Thoracic aorta (tissue), 2 donors: ENCODE results near the gene FEZ2. TPM values are rescaled to one million over a fixed set of nuclear protein-coding genes. Genes with fewer than 3 reads are reported as not detected.

ENCODE experiments used
- ATAC-seq: fragments of 150-250 bp; one replicate; pipeline ENCODE4 v1.8.0; 2017; ENCODE audit warnings: low read depth; ENCODE audit not compliant: insufficient number of reproducible peaks, low FRiP score
- DNase-seq: peaks from one replicate; pipeline ENCODE4 v3.0.0-alpha.2; 2020; ENCODE audit warnings: low spot score
- H3K27ac ChIP-seq, 2 donors: fragments of 200-600 bp; sonication (generic); 1 replicate in 1 of 2; 2 replicates in 1 of 2; pipeline ENCODE4 v1.5.1; 2016; ENCODE audit warnings: mild to moderate bottlenecking in 2 of 2, moderate library complexity in 2 of 2
- H3K27me3 ChIP-seq: fragments of 200-600 bp; sonication (generic); replicated peaks from 2 replicates; pipeline ENCODE4 v1.6.0; 2016; ENCODE audit warnings: mild to moderate bottlenecking; ENCODE audit not compliant: insufficient read depth
- H3K36me3 ChIP-seq: fragments of 200-600 bp; sonication (generic); one replicate; pipeline ENCODE4 v1.5.1; 2016
- H3K4me1 ChIP-seq, 2 donors: fragments of 200-600 bp; sonication (generic); 1 replicate in 1 of 2; 2 replicates in 1 of 2; pipeline versions ENCODE4 v1.5.1 to v1.6.0; 2016; ENCODE audit warnings: low read depth in 2 of 2, mild to moderate bottlenecking in 1 of 2; ENCODE audit not compliant: control insufficient read depth in 1 of 2
- H3K4me3 ChIP-seq: fragments of 200-600 bp; sonication (generic); 2 replicates; pipeline ENCODE4 v1.5.1; 2016; ENCODE audit warnings: mild to moderate bottlenecking
- H3K9me3 ChIP-seq: fragments of 200-600 bp; sonication (generic); 2 replicates; pipeline ENCODE4 v1.5.1; 2016
- CTCF ChIP-seq: fragments of 200-600 bp; sonication (generic); IDR thresholded peaks from one replicate; pipeline ENCODE4 v1.5.1; 2019; ENCODE audit warnings: antibody characterized with exemption
- total RNA-seq, 2 donors: library from RNA; depleted of rRNA; stranded (reverse); fragments of >200 nt; gene quantifications; one replicate each; pipeline versions ENCODE4 v1.1.0 to v1.2.3, GENCODE V29; 2016

The FEZ2 gene
- total RNA-seq, 2 donors from 2014 or later = 42.0 to 51.4 TPM

DNA sequence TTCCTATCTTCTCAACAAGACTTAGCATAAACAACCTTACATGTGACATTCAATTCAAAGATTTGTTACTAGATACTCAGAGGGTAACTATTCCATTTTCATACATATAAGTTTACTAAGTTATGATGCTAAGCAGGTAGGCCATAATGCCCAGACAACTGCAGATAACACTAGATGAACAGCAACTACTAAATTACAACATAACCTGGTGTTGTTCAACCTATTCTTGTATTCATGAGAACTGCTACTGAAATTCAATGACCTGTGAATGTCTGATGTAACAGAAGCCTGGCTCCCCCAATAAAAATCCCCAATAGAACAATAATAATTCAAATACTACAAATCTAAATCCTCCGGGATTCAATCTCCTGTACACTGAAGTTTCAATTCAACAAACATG lies 24.8 kb downstream of the FEZ2 start:
- Histone ChIP-seq H3K4me3 (no peak overlapping the region), H3K27me3 (no peaks in the 10 kb centered on the region), H3K36me3 (peaks cover 7% of the 10 kb centered on the region), H3K9me3 (no peaks in the 10 kb centered on the region), H3K4me1 (peaks cover 0 to 2% of the 10 kb centered on the region in 2 donors), H3K27ac (no peak overlapping the region)
- TF ChIP-seq CTCF = no peak
- DNase-seq (no peak), ATAC-seq (no peak)

DNA sequence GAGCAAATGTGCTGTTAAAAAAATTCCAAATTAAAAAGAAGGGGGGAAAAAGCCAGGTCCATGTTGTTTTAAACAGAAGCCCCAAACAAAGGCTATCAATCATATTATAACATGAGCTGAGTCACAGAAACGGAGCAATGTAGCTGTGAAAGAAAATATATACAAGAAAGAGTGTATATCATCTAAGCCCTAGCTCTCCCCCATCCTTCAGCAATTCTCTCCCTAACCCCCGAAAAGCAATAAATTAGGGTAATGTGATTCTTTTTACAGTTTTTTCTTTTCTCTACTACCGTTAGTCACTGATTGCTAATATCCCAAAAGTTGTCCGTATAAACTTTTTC lies 25.3 kb downstream of the FEZ2 start:
- H3K27me3 ChIP-seq = no peaks in the 10 kb centered on the region
- no peak for TF ChIP-seq CTCF
- no peak for DNase-seq
- H3K4me1 ChIP-seq = peaks cover 0 to 2% of the 10 kb centered on the region in 2 donors
- peaks cover 4% of the 10 kb centered on the region for H3K36me3 ChIP-seq
- ATAC-seq = no peak
- no peak overlapping the region for H3K27ac ChIP-seq
- H3K9me3 ChIP-seq = no peaks in the 10 kb centered on the region
- no peak overlapping the region for H3K4me3 ChIP-seq

DNA sequence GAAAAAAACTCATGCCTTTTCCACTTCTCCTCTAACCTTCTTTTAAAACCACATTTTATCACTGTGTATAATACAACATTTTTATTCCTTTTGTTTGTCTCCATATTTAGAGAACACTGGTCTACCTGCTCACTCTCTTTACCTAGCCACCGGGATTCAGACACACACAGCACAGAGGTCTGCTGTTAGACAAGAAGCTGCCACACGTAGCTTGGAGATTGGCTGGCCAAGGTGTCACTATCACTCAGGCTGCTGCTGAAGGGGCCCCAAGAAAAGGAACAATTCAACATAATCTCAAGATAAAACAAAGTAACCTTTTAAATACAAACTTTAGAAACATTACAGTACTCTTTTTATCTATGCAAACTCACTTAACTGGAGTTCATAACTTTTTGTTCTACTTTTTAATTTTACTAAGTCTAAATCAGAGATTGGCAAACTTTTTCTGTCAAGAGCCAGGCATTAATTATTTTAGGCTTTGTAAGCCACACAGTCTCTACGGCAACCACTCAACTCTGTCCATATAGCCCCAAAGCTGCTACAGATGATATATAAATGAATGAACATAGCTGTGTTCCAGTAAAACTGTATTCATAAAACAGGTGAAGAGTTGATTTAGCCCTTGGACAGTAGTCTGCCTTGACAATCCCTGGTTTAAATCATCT lies 25.8 kb downstream of the FEZ2 start:
- Histone ChIP-seq H3K4me3 (no peak overlapping the region), H3K36me3 (no peaks in the 10 kb centered on the region), H3K27ac (no peak overlapping the region), H3K27me3 (no peaks in the 10 kb centered on the region), H3K4me1 (peaks cover 0 to 2% of the 10 kb centered on the region in 2 donors), H3K9me3 (no peaks in the 10 kb centered on the region)
- TF ChIP-seq CTCF = no peak
- ATAC-seq = no peak
- no peak for DNase-seq

DNA sequence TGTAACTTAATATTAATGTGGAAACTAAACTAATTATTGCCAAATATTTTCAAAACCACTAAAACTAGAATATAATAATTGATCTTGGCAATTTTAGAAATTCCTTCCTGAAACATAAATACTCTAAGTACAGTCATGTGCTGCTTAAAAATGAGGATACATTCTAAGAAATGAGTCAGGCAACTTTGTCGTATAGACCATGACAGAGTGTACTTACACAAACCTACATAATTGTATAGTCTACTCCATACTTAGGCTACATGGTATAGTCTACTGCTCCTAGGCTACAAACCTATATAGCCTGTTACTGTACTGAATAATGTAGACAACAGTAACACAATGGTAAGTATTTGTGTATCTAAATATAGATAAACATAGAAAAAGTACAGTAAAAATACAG lies 27.6 kb downstream of the FEZ2 start:
- Histone ChIP-seq H3K4me1 (peaks cover 0 to 2% of the 10 kb centered on the region in 2 donors), H3K27ac (no peak overlapping the region), H3K4me3 (no peak overlapping the region), H3K36me3 (no peaks in the 10 kb centered on the region), H3K9me3 (no peaks in the 10 kb centered on the region), H3K27me3 (no peaks in the 10 kb centered on the region)
- ATAC-seq (no peak), DNase-seq (no peak)
- TF ChIP-seq CTCF = no peak

DNA sequence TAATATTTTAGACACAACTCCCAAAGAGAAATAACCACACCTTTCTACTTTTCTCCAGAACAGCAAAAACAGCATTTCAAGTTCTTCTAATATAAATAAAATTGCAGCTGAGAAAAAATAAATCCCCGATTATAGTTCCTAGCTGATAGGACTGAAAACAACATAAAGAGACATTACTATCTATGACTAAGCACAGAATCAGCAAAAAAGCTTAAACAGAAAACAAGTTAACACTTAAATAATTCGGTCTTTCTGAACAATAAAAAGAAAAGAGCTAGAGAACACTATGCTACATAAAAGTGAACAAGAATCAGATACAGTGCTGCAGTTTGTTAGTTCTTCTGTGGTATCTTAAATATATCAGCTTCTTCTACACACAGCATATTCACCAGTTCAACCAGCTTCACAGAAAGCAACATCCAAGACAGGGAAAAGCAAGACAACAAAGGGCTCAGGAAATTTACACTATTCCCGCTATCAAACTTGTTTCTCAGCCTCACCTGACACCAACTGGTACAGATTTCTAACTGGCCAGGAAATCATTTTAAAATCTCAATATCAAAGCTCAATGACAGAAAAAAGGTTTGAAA lies 28.6 kb downstream of the FEZ2 start:
- no peak overlapping the region for H3K27ac ChIP-seq
- H3K4me1 ChIP-seq = peaks cover 0 to 2% of the 10 kb centered on the region in 2 donors
- H3K27me3 ChIP-seq = no peaks in the 10 kb centered on the region
- H3K36me3 ChIP-seq = no peaks in the 10 kb centered on the region
- H3K9me3 ChIP-seq = no peaks in the 10 kb centered on the region
- H3K4me3 ChIP-seq = no peak overlapping the region
- TF ChIP-seq CTCF = no peak
- DNase-seq = no peak
- no peak for ATAC-seq
